WTC11 (cell line): ENCODE measurements around the gene DPYSL4. TPM values are rescaled to one million over a fixed set of nuclear protein-coding genes. Genes with fewer than 3 reads are reported as not detected.

Experiments used
- ATAC-seq: fragments of 200-7000 bp; cut with Tn5 transposase; 2 replicates; pipeline ENCODE4 v1.10.0; 2021; ENCODE audit warnings: mild to moderate bottlenecking, moderate library complexity
- CTCF ChIA-PET: fragments of 300-600 bp; sonication (Branson Sonifier 250); formaldehyde crosslinking; loops from one replicate; lab custom pipeline; 2021; ENCODE audit warnings: antibody characterized with exemption; lab: Charles Lee
- POLR2A ChIA-PET: fragments of 350-600 bp; sonication (Branson Sonifier 250); formaldehyde crosslinking; loops from one replicate; lab custom pipeline; 2021; ENCODE audit warnings: antibody characterized with exemption; lab: Charles Lee
- DNase-seq: peaks from one replicate; pipeline ENCODE4 v3.0.0; 2021; ENCODE audit warnings: low spot score
- H3K27ac Mint-ChIP-seq: 2 replicates; pipeline ENCODE4 v1.8.0; 2021; ENCODE audit warnings: mixed read lengths
- H3K27me3 Mint-ChIP-seq: 2 replicates; pipeline ENCODE4 v1.8.0; 2021; ENCODE audit warnings: low read depth, mild to moderate bottlenecking, moderate library complexity, mixed read lengths
- H3K36me3 Mint-ChIP-seq: 2 replicates; pipeline ENCODE4 v1.8.0; 2021; ENCODE audit warnings: mixed read lengths
- H3K4me1 Mint-ChIP-seq: 2 replicates; pipeline ENCODE4 v1.8.0; 2022; ENCODE audit warnings: mixed read lengths
- H3K4me3 Mint-ChIP-seq: 2 replicates; pipeline ENCODE4 v1.8.0; 2021; ENCODE audit warnings: mild to moderate bottlenecking, moderate library complexity, mixed read lengths
- H3K9me3 Mint-ChIP-seq: 2 replicates; pipeline ENCODE4 v1.8.0; 2021; ENCODE audit warnings: mixed read lengths
- AFF4 ChIP-seq: sonication (generic); formaldehyde crosslinking; IDR thresholded peaks from 2 replicates; pipeline ENCODE4 v1.8.1; 2023; ENCODE audit warnings: mild to moderate bottlenecking, missing genetic modification reagents, borderline replicate concordance
- ATF1 ChIP-seq: sonication (generic); formaldehyde crosslinking; IDR thresholded peaks from 2 replicates; pipeline ENCODE4 v1.8.1; 2023; ENCODE audit warnings: mild to moderate bottlenecking, moderate library complexity, missing genetic modification reagents
- ATF2 ChIP-seq: sonication (generic); formaldehyde crosslinking; IDR thresholded peaks from 2 replicates; pipeline ENCODE4 v1.8.1; 2022; ENCODE audit warnings: low read depth, missing genetic modification reagents, borderline replicate concordance
- CBFB ChIP-seq: sonication (generic); formaldehyde crosslinking; IDR thresholded peaks from 2 replicates; pipeline ENCODE4 v1.8.1; 2022; ENCODE audit warnings: mild to moderate bottlenecking, low read depth, missing genetic modification reagents
- CREB1 ChIP-seq: sonication (generic); formaldehyde crosslinking; IDR thresholded peaks from 2 replicates; pipeline ENCODE4 v1.8.0; 2023; ENCODE audit warnings: mild to moderate bottlenecking, missing genetic modification reagents
- E2F5 ChIP-seq: sonication (generic); formaldehyde crosslinking; IDR thresholded peaks from 2 replicates; pipeline ENCODE4 v1.8.1; 2022; ENCODE audit warnings: mild to moderate bottlenecking, moderate library complexity, missing genetic modification reagents
- ELF4 ChIP-seq: sonication (generic); formaldehyde crosslinking; IDR thresholded peaks from 2 replicates; pipeline ENCODE4 v1.8.1; 2022; ENCODE audit warnings: low read depth, mild to moderate bottlenecking, moderate library complexity, missing genetic modification reagents
- ESRRA ChIP-seq: sonication (generic); formaldehyde crosslinking; IDR thresholded peaks from 2 replicates; pipeline ENCODE4 v1.8.1; 2022; ENCODE audit warnings: mild to moderate bottlenecking, missing genetic modification reagents, borderline replicate concordance
- HMGA2 ChIP-seq: fragments of 250-450 bp; sonication (Bioruptor Pico); IDR thresholded peaks from 2 replicates; pipeline ENCODE4 v1.4.0; 2021; ENCODE audit warnings: mild to moderate bottlenecking, moderate library complexity
- JUN ChIP-seq: sonication (generic); formaldehyde crosslinking; IDR thresholded peaks from 2 replicates; pipeline ENCODE4 v1.8.0; 2023; ENCODE audit warnings: mild to moderate bottlenecking, missing genetic modification reagents
- MXD4 ChIP-seq: fragments of 250-450 bp; sonication (Bioruptor Pico); IDR thresholded peaks from 2 replicates; pipeline ENCODE4 v1.8.0; 2021; ENCODE audit warnings: mild to moderate bottlenecking, moderate library complexity, borderline replicate concordance
- STAT6 ChIP-seq: sonication (generic); formaldehyde crosslinking; conservative IDR thresholded peaks from 2 replicates; pipeline ENCODE4 v1.8.1; 2023; ENCODE audit warnings: mild to moderate bottlenecking, low read depth, missing genetic modification reagents, moderate library complexity
- TEAD1 ChIP-seq: sonication (generic); formaldehyde crosslinking; IDR thresholded peaks from 2 replicates; pipeline ENCODE4 v1.8.0; 2022; ENCODE audit warnings: mild to moderate bottlenecking, missing genetic modification reagents
- TP53 ChIP-seq: sonication (generic); formaldehyde crosslinking; IDR thresholded peaks from 2 replicates; pipeline ENCODE4 v1.8.1; 2023; ENCODE audit warnings: mild to moderate bottlenecking, missing genetic modification reagents
- USF1 ChIP-seq: sonication (generic); formaldehyde crosslinking; IDR thresholded peaks from 2 replicates; pipeline ENCODE4 v1.8.0; 2022; ENCODE audit warnings: mild to moderate bottlenecking, missing genetic modification reagents
- USF2 ChIP-seq: sonication (generic); formaldehyde crosslinking; IDR thresholded peaks from 2 replicates; pipeline ENCODE4 v1.8.1; 2023; ENCODE audit warnings: mild to moderate bottlenecking, missing genetic modification reagents, moderate library complexity
- ZNF121 ChIP-seq: sonication (generic); formaldehyde crosslinking; IDR thresholded peaks from 2 replicates; pipeline ENCODE4 v1.8.0; 2023; ENCODE audit warnings: missing genetic modification reagents
- ZNF263 ChIP-seq: sonication (generic); formaldehyde crosslinking; IDR thresholded peaks from 2 replicates; pipeline ENCODE4 v1.8.1; 2022; ENCODE audit warnings: low read depth, mild to moderate bottlenecking, moderate library complexity, missing genetic modification reagents
- ZNF532 ChIP-seq: fragments of 250-450 bp; sonication (Bioruptor Pico); IDR thresholded peaks from 2 replicates; pipeline ENCODE4 v1.9.0; 2021; ENCODE audit warnings: mild to moderate bottlenecking, borderline replicate concordance
- total RNA-seq: library from RNA; stranded (reverse); gene quantifications from 3 replicates; pipeline ENCODE4 v1.2.3, GENCODE V29; 2021

The DPYSL4 gene
- total RNA-seq, 1 experiment from 2014 or later = 17.0 TPM

- TF ChIP-seq CREB1 (CRISPR knock-in tag) = no peak
- TF ChIP-seq TEAD1 = no peak
- TF ChIP-seq ZNF532 (CRISPR knock-in tag) = no peak
- no peak for TF ChIP-seq ESRRA (CRISPR knock-in tag)
- TF ChIP-seq ZNF121 = no peak
- no peak for TF ChIP-seq HMGA2 (CRISPR knock-in tag)
Measured at GRCh38 chr10:132196178-132197113, 9.7 kb downstream of the DPYSL4 start (continued).

- no peak for DNase-seq
- Mint-ChIP-seq H3K27me3 (no peaks in the 10 kb centered on the region), H3K36me3 (peaks cover 2% of the 10 kb centered on the region; the same call in 1 of the 2 replicates), H3K9me3 (no peaks in the 10 kb centered on the region), H3K4me3 (no peak overlapping the region), H3K4me1 (no peaks in the 10 kb centered on the region), H3K27ac (no peak overlapping the region)
- CTCF ChIA-PET = no interaction called here
- POLR2A ChIA-PET = no interaction called here
- no peak for ATAC-seq
- TF ChIP-seq USF2 (CRISPR knock-in tag) (no peak), ATF2 (no peak), AFF4 (CRISPR knock-in tag) (no peak), USF1 (CRISPR knock-in tag) (no peak), JUN (CRISPR knock-in tag) (no peak), TP53 (CRISPR knock-in tag) (no peak), ZNF263 (no peak), ATF1 (no peak), E2F5 (CRISPR knock-in tag) (no peak), ELF4 (CRISPR knock-in tag) (no peak), MXD4 (CRISPR knock-in tag) (no peak), STAT6 (CRISPR knock-in tag) (no peak), CBFB (CRISPR knock-in tag) (no peak)
Measured at GRCh38 chr10:132197271-132198067, 10.7 kb downstream of the DPYSL4 start.
